Osteoblast (primary cell): ENCODE results near the gene IER3. TPM values are rescaled to one million over a fixed set of nuclear protein-coding genes. Genes with fewer than 3 reads are reported as not detected.

Source experiments
- DNase-seq: peaks from one replicate; pipeline ENCODE4 v3.0.0; 2011; ENCODE audit warnings: low spot score, mixed read lengths; ENCODE audit not compliant: insufficient read length; ENCODE audit errors: missing footprints
- H2AFZ ChIP-seq: 2 replicates; pipeline ENCODE4 v1.6.0; 2011; ENCODE audit warnings: mild to moderate bottlenecking, low read length
- H3K27ac ChIP-seq: 2 replicates; pipeline ENCODE4 v1.5.1; 2011; ENCODE audit warnings: mild to moderate bottlenecking, low read depth, low read length, moderate library complexity
- H3K27me3 ChIP-seq: 2 replicates; pipeline ENCODE4 v1.6.0; 2012; ENCODE audit warnings: mild to moderate bottlenecking, control low read depth, inconsistent platforms, low read length, moderate library complexity; ENCODE audit not compliant: insufficient read depth
- H3K36me3 ChIP-seq: 2 replicates; pipeline ENCODE4 v1.5.1; 2011; ENCODE audit warnings: mild to moderate bottlenecking, low read length, control low read depth, moderate library complexity; ENCODE audit not compliant: insufficient read depth
- H3K4me1 ChIP-seq: 2 replicates; pipeline ENCODE4 v1.5.1; 2011; ENCODE audit warnings: mild to moderate bottlenecking, low read length, control low read depth, moderate library complexity; ENCODE audit not compliant: insufficient read depth
- H3K4me2 ChIP-seq: 2 replicates; pipeline ENCODE4 v1.6.0; 2011; ENCODE audit warnings: mild to moderate bottlenecking, low read length; ENCODE audit not compliant: insufficient read depth
- H3K4me3 ChIP-seq: fragments of 200-600 bp; sonication (generic); 3 replicates; pipeline ENCODE4 v1.5.1; 2012; ENCODE audit warnings: mild to moderate bottlenecking, low read length, inconsistent platforms; ENCODE audit not compliant: insufficient read depth
- H3K79me2 ChIP-seq: 2 replicates; pipeline ENCODE4 v1.6.0; 2012; ENCODE audit warnings: mild to moderate bottlenecking, low read length, control low read depth, inconsistent platforms; ENCODE audit not compliant: insufficient read depth
- H3K9me3 ChIP-seq: 2 replicates; pipeline ENCODE4 v1.5.1; 2011; ENCODE audit warnings: low read depth, low read length, control low read depth
- H4K20me1 ChIP-seq: 2 replicates; pipeline ENCODE4 v1.6.0; 2012; ENCODE audit warnings: mild to moderate bottlenecking, low read length, control low read depth; ENCODE audit not compliant: insufficient read depth
- total RNA-seq: library from RNA; depleted of rRNA; stranded (reverse); fragments of >200 nt; gene quantifications from 2 replicates; pipeline ENCODE4 v1.2.3, GENCODE V29; 2012
- TF ChIP-seq, protein P1 (sequence below): IDR thresholded peaks from 2 replicates; pipeline ENCODE4 v1.5.1; 2011; ENCODE audit warnings: mild to moderate bottlenecking, low read depth, low read length, moderate library complexity; ENCODE audit errors: extremely low read depth

The IER3 gene
- total RNA-seq, 1 donor = 54.6 TPM

DNA sequence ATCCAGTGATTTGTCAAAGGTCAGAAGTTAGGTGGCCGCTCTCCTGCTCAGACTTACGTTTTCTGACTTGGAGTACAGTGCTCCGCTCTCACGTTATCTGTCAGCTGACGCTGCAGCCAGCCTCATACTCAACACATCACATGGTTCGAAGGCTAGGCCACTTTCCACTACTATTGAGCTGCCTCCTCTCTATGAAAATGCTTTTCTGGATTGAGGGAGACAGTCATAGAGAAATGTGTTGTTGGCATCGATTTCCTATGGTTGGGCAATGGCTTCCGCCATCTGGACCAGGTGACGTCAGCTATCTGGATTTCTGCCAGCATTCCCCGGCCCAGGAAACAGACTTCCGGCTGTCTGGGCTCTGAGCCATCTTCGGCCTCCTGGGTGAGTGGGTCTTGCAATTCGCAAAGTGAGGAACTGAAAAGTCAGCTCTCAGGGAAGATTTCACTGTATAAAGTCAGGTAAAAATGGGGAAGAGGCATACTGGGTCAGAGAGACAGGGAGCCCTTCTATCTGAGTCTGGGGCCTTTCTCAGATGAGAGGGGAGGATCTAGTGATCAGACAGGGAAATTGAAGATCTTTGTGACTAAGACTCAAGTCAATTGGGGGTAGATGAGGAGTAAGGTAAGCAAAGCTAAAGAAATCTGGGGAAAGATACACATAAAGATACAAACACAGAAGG is 37.5 kb upstream of the IER3 start:
- no peaks in the 10 kb centered on the region for H3K9me3 ChIP-seq
- H2AFZ ChIP-seq = no peak overlapping the region
- no peaks in the 10 kb centered on the region for H3K79me2 ChIP-seq
- H3K27me3 ChIP-seq = no peaks in the 10 kb centered on the region
- H3K4me2 ChIP-seq = peak overlapping the region; percentile 79
- peak overlapping the region; percentile 49 for H3K4me3 ChIP-seq
- no peaks in the 10 kb centered on the region for H3K36me3 ChIP-seq
- TF ChIP-seq, protein P1, sequence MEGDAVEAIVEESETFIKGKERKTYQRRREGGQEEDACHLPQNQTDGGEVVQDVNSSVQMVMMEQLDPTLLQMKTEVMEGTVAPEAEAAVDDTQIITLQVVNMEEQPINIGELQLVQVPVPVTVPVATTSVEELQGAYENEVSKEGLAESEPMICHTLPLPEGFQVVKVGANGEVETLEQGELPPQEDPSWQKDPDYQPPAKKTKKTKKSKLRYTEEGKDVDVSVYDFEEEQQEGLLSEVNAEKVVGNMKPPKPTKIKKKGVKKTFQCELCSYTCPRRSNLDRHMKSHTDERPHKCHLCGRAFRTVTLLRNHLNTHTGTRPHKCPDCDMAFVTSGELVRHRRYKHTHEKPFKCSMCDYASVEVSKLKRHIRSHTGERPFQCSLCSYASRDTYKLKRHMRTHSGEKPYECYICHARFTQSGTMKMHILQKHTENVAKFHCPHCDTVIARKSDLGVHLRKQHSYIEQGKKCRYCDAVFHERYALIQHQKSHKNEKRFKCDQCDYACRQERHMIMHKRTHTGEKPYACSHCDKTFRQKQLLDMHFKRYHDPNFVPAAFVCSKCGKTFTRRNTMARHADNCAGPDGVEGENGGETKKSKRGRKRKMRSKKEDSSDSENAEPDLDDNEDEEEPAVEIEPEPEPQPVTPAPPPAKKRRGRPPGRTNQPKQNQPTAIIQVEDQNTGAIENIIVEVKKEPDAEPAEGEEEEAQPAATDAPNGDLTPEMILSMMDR = no peak
- peak; percentile 82 for DNase-seq
- H3K27ac ChIP-seq = peak overlapping the region; percentile 100
- H3K4me1 ChIP-seq = peaks cover 61% of the 10 kb centered on the region
- H4K20me1 ChIP-seq = no peaks in the 10 kb centered on the region

GRCh38 chr6:30781395-30781742 is 37.0 kb upstream of the IER3 start:
- Histone ChIP-seq H3K4me1 (peaks cover 55% of the 10 kb centered on the region), H3K27me3 (no peaks in the 10 kb centered on the region), H3K27ac (peak overlapping the region; percentile 100), H3K36me3 (no peaks in the 10 kb centered on the region), H2AFZ (no peak overlapping the region), H4K20me1 (no peaks in the 10 kb centered on the region), H3K9me3 (no peaks in the 10 kb centered on the region), H3K4me2 (peak overlapping the region; percentile 79), H3K79me2 (no peaks in the 10 kb centered on the region), H3K4me3 (peak overlapping the region; percentile 26)
- TF ChIP-seq, protein P1 = no peak
- DNase-seq = peak; percentile 80

DNA sequence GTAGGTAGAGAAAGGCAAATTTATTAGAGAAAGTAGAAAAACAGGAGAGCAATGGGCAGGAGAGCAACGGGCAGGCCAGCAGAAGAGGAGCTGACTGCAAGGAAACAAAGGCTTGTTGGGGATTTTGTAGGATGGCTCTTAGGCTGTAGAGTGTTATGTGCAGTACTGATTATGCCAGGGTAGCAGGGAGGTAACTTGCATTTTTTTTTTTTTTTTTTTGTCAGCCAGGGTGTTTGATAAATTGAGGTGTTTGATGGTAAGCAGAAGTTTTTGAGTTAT is 36.2 kb upstream of the IER3 start:
- H4K20me1 ChIP-seq = no peaks in the 10 kb centered on the region
- no peaks in the 10 kb centered on the region for H3K9me3 ChIP-seq
- H3K4me3 ChIP-seq = no peak overlapping the region
- TF ChIP-seq, protein P1 = no peak
- H2AFZ ChIP-seq = no peak overlapping the region
- H3K79me2 ChIP-seq = no peaks in the 10 kb centered on the region
- no peak for DNase-seq
- H3K4me1 ChIP-seq = peaks cover 50% of the 10 kb centered on the region
- peak overlapping the region; percentile 100 for H3K27ac ChIP-seq
- no peaks in the 10 kb centered on the region for H3K36me3 ChIP-seq
- H3K27me3 ChIP-seq = no peaks in the 10 kb centered on the region
- no peak overlapping the region for H3K4me2 ChIP-seq

- Histone ChIP-seq H2AFZ (no peak overlapping the region), H3K4me2 (peak overlapping the region; percentile 63), H3K36me3 (no peaks in the 10 kb centered on the region), H3K79me2 (no peaks in the 10 kb centered on the region), H3K27ac (peak overlapping the region; percentile 100), H3K9me3 (no peaks in the 10 kb centered on the region), H3K4me3 (no peak overlapping the region), H4K20me1 (no peaks in the 10 kb centered on the region), H3K4me1 (peaks cover 50% of the 10 kb centered on the region), H3K27me3 (no peaks in the 10 kb centered on the region)
- no peak for DNase-seq
- TF ChIP-seq, protein P1 = no peak
Observed at GRCh38 chr6:30779850-30780641, 35.7 kb upstream of the IER3 start.
